Activated CD4-positive, alpha-beta T cell treated with anti-CD3 and anti-CD28 coated beads for 4 hours (primary cell): Measurements from ENCODE around the gene VNN1.
"Not testable (repeated sequence)": the region's sequence is repeated elsewhere in the genome, so short reads cannot be mapped to it uniquely, and the experiment has no call there.

Experiments used
- DNase-seq, 2 donors: peaks; one replicate each; pipeline ENCODE4 v3.0.0-alpha.2; 2020

VNN1 gene

GRCh38 chr6:132669690-132670291 lies 44.1 kb downstream of the VNN1 start:
- no peak for DNase-seq

- DNase-seq, result no peak
These were observed 47.7 kb downstream of the VNN1 start for GRCh38 chr6:132666118-132666517.

- DNase-seq, result no peak
These were observed 49.4 kb downstream of the VNN1 start for GRCh38 chr6:132664309-132665034.

GRCh38 chr6:132663661-132664060 lies 50.2 kb downstream of the VNN1 start:
- DNase-seq, result no peak

- no peak for DNase-seq
These were observed 51.9 kb downstream of the VNN1 start for GRCh38 chr6:132661906-132662305.

- no peak for DNase-seq
These were observed 54.8 kb downstream of the VNN1 start, which contains the start of gene TAAR1 for GRCh38 chr6:132659082-132659481. Gene TAAR1 (minus strand): TSS chr6:132659182. CDS start chr6:132646003, 13,179 bp downstream.

GRCh38 chr6:132651062-132651461 lies 62.8 kb downstream of the VNN1 start:
- DNase-seq, result no peak

- DNase-seq, result no peak
These were observed 63.4 kb downstream of the VNN1 start for GRCh38 chr6:132650429-132650828.

GRCh38 chr6:132648828-132649227 lies 65.0 kb downstream of the VNN1 start:
- DNase-seq, result no peak

GRCh38 chr6:132648356-132648755 lies 65.5 kb downstream of the VNN1 start:
- no peak for DNase-seq

GRCh38 chr6:132643547-132643946 lies 70.3 kb downstream of the VNN1 start:
- no peak for DNase-seq

GRCh38 chr6:132637135-132637534 lies 76.7 kb downstream of the VNN1 start:
- DNase-seq, result not testable (repeated sequence)

GRCh38 chr6:132635906-132636305 lies 77.9 kb downstream of the VNN1 start:
- DNase-seq, result not testable (repeated sequence)

- DNase-seq, result not testable (repeated sequence)
These were observed 78.6 kb downstream of the VNN1 start for GRCh38 chr6:132635288-132635687.

GRCh38 chr6:132634796-132635195 lies 79.1 kb downstream of the VNN1 start:
- DNase-seq, result no peak

- DNase-seq, result no peak
These were observed 80.5 kb downstream of the VNN1 start for GRCh38 chr6:132633362-132633761.
